Activated CD8-positive, alpha-beta memory T cell treated with anti-CD3 and anti-CD28 coated beads, Interleukin-2, amount 50 U/mL, for 24 hours (primary cell): ENCODE data around the gene CLDN15.
"Not testable (repeated sequence)": the region's sequence is repeated elsewhere in the genome, so short reads cannot be mapped to it uniquely, and the experiment has no call there.

Source experiments
- DNase-seq: peaks from one replicate; pipeline ENCODE4 v3.0.0-alpha.2; 2020; ENCODE audit errors: extremely low read depth

The CLDN15 gene

GRCh38 chr7:101222275-101222830 is 15.2 kb downstream of the CLDN15 start:
- no peak for DNase-seq

- no peak for DNase-seq
These were observed 17.3 kb downstream of the CLDN15 start for GRCh38 chr7:101220295-101220694.

- DNase-seq, result no peak
These were observed 19.1 kb downstream of the CLDN15 start for GRCh38 chr7:101218236-101219125.

GRCh38 chr7:101217388-101218235 is 20.0 kb downstream of the CLDN15 start, which contains the start of the genes PLOD3 and ZNHIT1:
PLOD3 (minus strand) TSS chr7:101217581; CDS start chr7:101217274, 307 bp downstream.
ZNHIT1 (plus strand) TSS chr7:101218165; CDS start chr7:101218196, 31 bp downstream.
- DNase-seq, result peak; percentile 95

GRCh38 chr7:101216860-101217387 is 20.7 kb downstream of the CLDN15 start:
- DNase-seq, result no peak

- DNase-seq, result no peak
These were observed 21.4 kb downstream of the CLDN15 start for GRCh38 chr7:101216001-101216859.

GRCh38 chr7:101212014-101212413 is 25.6 kb downstream of the CLDN15 start:
- no peak for DNase-seq

GRCh38 chr7:101211501-101211900 is 26.1 kb downstream of the CLDN15 start:
- no peak for DNase-seq

- no peak for DNase-seq
These were observed 27.5 kb downstream of the CLDN15 start for GRCh38 chr7:101210143-101210542.

GRCh38 chr7:101208794-101209193 is 28.8 kb downstream of the CLDN15 start:
- no peak for DNase-seq

GRCh38 chr7:101207459-101207858 is 30.1 kb downstream of the CLDN15 start:
- no peak for DNase-seq

GRCh38 chr7:101206665-101207042 is 30.9 kb downstream of the CLDN15 start:
- DNase-seq, result no peak

- no peak for DNase-seq
These were observed 31.5 kb downstream of the CLDN15 start for GRCh38 chr7:101205901-101206664.

GRCh38 chr7:101203740-101204738 is 33.6 kb downstream of the CLDN15 start:
- not testable (repeated sequence) for DNase-seq

GRCh38 chr7:101202603-101202918 is 35.0 kb downstream of the CLDN15 start:
- no peak for DNase-seq

GRCh38 chr7:101201695-101202602 is 35.7 kb downstream of the CLDN15 start:
- no peak for DNase-seq

- DNase-seq, result no peak
These were observed 36.6 kb downstream of the CLDN15 start, which contains the start of gene MOGAT3 for GRCh38 chr7:101200862-101201599. MOGAT3 (minus strand) TSS chr7:101201036; CDS start chr7:101200854, 182 bp downstream.
